Astrocyte of the spinal cord (primary cell): ENCODE results near the gene SYS1.
A peak's percentile ranks its signal among the peaks of the same experiment; 100 is the strongest.

Source experiments
- DNase-seq: peaks from one replicate; pipeline ENCODE4 v3.0.0; 2011; ENCODE audit warnings: low read depth, low spot score
- H3K4me3 ChIP-seq: 2 replicates; pipeline ENCODE4 v1.5.1; 2011; ENCODE audit warnings: low read depth, mild to moderate bottlenecking, low read length, moderate library complexity
- CTCF ChIP-seq: IDR thresholded peaks from 2 replicates; pipeline ENCODE4 v1.5.1; 2012; ENCODE audit warnings: low read depth, mild to moderate bottlenecking, low read length, inconsistent platforms
- in situ Hi-C: cut with HindIII; loops from 2 replicates; pipeline ENCODE4 v1.10.0; 2017; ENCODE audit warnings: low sequenced_read_pairs

The SYS1 gene

GRCh38 chr20:45370571-45371160, 7.7 kb downstream of the SYS1 start:
- no peak overlapping the region for H3K4me3 ChIP-seq
- no peak for TF ChIP-seq CTCF
- in situ Hi-C loops, result no loop called here
- no peak for DNase-seq

- in situ Hi-C loops, result no loop called here
- TF ChIP-seq CTCF, result no peak
- no peak for DNase-seq
- no peak overlapping the region for H3K4me3 ChIP-seq
Measured at GRCh38 chr20:45372241-45372640, 9.3 kb downstream of the SYS1 start.

GRCh38 chr20:45372646-45373352, 9.8 kb downstream of the SYS1 start:
- TF ChIP-seq CTCF, result no peak
- no peak for DNase-seq
- in situ Hi-C loops, result no loop called here
- no peak overlapping the region for H3K4me3 ChIP-seq

GRCh38 chr20:45373353-45374100, 10.6 kb downstream of the SYS1 start:
- H3K4me3 ChIP-seq, result peak overlapping the region; percentile 44
- in situ Hi-C loops, result no loop called here
- peak; percentile 70 for DNase-seq
- peak; percentile 87 for TF ChIP-seq CTCF

GRCh38 chr20:45374101-45374467, 11.1 kb downstream of the SYS1 start:
- peak overlapping the region; percentile 44 for H3K4me3 ChIP-seq
- in situ Hi-C loops, result no loop called here
- no peak for TF ChIP-seq CTCF

GRCh38 chr20:45374966-45375365, 12.0 kb downstream of the SYS1 start:
- in situ Hi-C loops, result no loop called here
- DNase-seq, result no peak
- no peak for TF ChIP-seq CTCF
- H3K4me3 ChIP-seq, result no peak overlapping the region

More at GRCh38 chr20:45374101-45374467, 11.1 kb downstream of the SYS1 start:
- DNase-seq, result no peak
